ENCODE data around the gene COL25A1.

DNA sequence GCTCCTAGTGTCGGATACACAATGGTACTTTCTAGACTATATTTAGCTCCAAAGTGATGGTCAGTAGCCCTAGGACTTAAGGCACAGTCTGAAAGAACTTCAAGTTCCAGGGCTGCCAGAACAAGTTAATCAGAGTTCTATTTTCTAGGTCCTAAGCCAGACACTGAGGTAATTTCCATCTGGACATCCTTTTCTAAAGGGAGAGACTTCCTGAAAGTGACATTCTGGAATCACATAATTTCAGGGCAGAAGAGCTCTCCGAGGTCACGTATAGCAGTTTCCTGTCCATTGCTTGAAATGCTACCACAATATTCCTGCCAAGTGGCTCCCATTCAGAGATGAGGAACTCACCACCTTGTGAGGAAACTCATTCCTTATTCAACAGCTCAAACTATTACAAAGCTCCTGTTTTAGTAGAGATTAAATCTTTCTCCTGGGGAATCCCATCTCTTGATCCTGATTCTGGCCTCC is 117.9 kb downstream of the COL25A1 start:
- no peak for TF ChIP-seq EZH2 (IDR thresholded peaks at IDR 0.05)
- TF ChIP-seq POLR2AphosphoS5 (IDR thresholded peaks at IDR 0.05; ENCODE audit: borderline replicate concordance, low read depth, low read length), result no peak
